Glutamatergic neuron (in vitro differentiated cells): Measurements from ENCODE around the gene MAP2K2. TPM values are rescaled to one million over a fixed set of nuclear protein-coding genes. Genes with fewer than 3 reads are reported as not detected.

Source experiments
- DNase-seq: peaks from one replicate; pipeline ENCODE4 v3.0.0; 2022
- H3K27ac Mint-ChIP-seq: one replicate; pipeline ENCODE4 v1.8.0; 2020; ENCODE audit warnings: mild to moderate bottlenecking, mixed read lengths, inconsistent platforms; ENCODE audit not compliant: unreplicated experiment
- H3K27me3 Mint-ChIP-seq: one replicate; pipeline ENCODE4 v1.8.0; 2020; ENCODE audit warnings: mild to moderate bottlenecking, moderate library complexity, mixed read lengths, inconsistent platforms; ENCODE audit not compliant: unreplicated experiment
- H3K36me3 Mint-ChIP-seq: one replicate; pipeline ENCODE4 v1.8.0; 2020; ENCODE audit warnings: mild to moderate bottlenecking, mixed read lengths, inconsistent platforms; ENCODE audit not compliant: unreplicated experiment
- H3K4me1 Mint-ChIP-seq: one replicate; pipeline ENCODE4 v1.8.0; 2020; ENCODE audit warnings: mild to moderate bottlenecking, low read depth, mixed read lengths, inconsistent platforms; ENCODE audit not compliant: unreplicated experiment
- H3K4me3 Mint-ChIP-seq: one replicate; pipeline ENCODE4 v1.8.0; 2020; ENCODE audit warnings: mild to moderate bottlenecking, mixed read lengths, inconsistent platforms; ENCODE audit not compliant: unreplicated experiment
- H3K9me3 Mint-ChIP-seq: one replicate; pipeline ENCODE4 v1.8.0; 2020; ENCODE audit warnings: mild to moderate bottlenecking, moderate library complexity, mixed read lengths, inconsistent platforms; ENCODE audit not compliant: unreplicated experiment
- total RNA-seq: library from RNA; stranded (reverse); fragmentation: NEBNext Ultra II Directional; extraction: Animal tissue kit (Norgen Biotek cat#: 25700); gene quantifications from one replicate; pipeline ENCODE4 v1.2.1, GENCODE V29; 2021; ENCODE audit not compliant: unreplicated experiment
- TF ChIP-seq, protein P1 (sequence below): fragments of 200-600 bp; sonication (generic); IDR thresholded peaks from one replicate; pipeline ENCODE4 v1.5.0; 2021; ENCODE audit not compliant: partially characterized antibody, unreplicated experiment

Gene MAP2K2
- total RNA-seq, 1 donor from 2014 or later: 148 TPM

DNA sequence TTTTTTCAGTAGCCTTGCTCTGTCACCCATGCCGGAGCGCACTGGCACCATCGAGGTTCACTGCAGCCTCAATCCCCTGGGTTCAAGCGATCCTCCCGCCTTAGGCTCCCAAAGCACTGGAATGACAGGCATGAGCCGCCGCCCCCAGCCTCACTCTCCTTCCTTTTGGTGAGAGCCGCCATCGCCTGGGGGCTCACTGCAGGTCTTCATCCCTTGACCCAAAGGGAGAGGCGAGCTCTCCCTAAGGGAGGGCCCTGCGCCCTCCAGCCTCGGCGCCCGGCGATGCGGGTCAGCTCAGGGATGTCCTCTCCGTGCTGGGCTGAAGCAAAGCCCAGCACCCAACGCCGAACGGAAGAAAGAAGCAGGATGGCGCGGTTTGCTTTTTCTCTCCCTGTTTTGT, 34.0 kb downstream of the MAP2K2 start:
- DNase-seq: no peak
- Mint-ChIP-seq H3K4me1 (no peaks in the 10 kb centered on the region), H3K9me3 (peaks cover 4% of the 10 kb centered on the region), H3K4me3 (no peak overlapping the region), H3K36me3 (no peaks in the 10 kb centered on the region), H3K27ac (no peak overlapping the region), H3K27me3 (peaks cover 2% of the 10 kb centered on the region)
- TF ChIP-seq, protein P1, sequence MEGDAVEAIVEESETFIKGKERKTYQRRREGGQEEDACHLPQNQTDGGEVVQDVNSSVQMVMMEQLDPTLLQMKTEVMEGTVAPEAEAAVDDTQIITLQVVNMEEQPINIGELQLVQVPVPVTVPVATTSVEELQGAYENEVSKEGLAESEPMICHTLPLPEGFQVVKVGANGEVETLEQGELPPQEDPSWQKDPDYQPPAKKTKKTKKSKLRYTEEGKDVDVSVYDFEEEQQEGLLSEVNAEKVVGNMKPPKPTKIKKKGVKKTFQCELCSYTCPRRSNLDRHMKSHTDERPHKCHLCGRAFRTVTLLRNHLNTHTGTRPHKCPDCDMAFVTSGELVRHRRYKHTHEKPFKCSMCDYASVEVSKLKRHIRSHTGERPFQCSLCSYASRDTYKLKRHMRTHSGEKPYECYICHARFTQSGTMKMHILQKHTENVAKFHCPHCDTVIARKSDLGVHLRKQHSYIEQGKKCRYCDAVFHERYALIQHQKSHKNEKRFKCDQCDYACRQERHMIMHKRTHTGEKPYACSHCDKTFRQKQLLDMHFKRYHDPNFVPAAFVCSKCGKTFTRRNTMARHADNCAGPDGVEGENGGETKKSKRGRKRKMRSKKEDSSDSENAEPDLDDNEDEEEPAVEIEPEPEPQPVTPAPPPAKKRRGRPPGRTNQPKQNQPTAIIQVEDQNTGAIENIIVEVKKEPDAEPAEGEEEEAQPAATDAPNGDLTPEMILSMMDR: no peak

DNA sequence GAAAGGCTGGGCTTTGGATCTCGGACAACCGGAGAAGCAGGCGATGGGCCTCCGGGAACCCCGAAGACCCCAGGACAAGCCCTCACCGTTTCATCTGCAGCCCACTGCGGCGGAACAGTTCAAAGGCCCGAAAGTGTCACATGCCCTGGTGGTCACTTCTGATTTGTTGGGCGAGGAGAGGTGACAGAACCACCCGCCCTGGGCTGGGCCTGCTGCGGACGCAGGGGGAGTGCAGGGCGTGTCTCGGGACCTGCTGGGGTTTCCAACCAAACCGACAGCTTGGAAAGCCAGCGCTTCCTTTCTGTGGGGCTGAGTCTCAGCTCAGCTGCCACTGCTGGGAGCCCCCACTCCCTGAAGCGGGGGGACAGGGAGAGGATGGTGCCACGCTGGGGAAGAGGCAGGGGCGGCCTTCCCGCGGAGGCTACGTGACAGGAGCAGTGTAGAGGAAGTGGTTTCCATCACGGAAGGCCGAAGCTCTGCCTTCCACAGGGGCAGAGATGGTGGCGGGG, 34.5 kb downstream of the MAP2K2 start:
- Mint-ChIP-seq H3K36me3 (no peaks in the 10 kb centered on the region), H3K4me3 (no peak overlapping the region), H3K27me3 (peaks cover 5% of the 10 kb centered on the region), H3K27ac (no peak overlapping the region), H3K9me3 (peaks cover 4% of the 10 kb centered on the region), H3K4me1 (no peaks in the 10 kb centered on the region)
- no peak for DNase-seq
- TF ChIP-seq, protein P1: no peak

GRCh38 chr19:4088975-4089374, 34.9 kb downstream of the MAP2K2 start:
- Mint-ChIP-seq H3K36me3 (no peaks in the 10 kb centered on the region), H3K4me1 (no peaks in the 10 kb centered on the region), H3K4me3 (no peak overlapping the region), H3K9me3 (peaks cover 4% of the 10 kb centered on the region), H3K27ac (no peak overlapping the region), H3K27me3 (peaks cover 5% of the 10 kb centered on the region)
- DNase-seq: no peak
- TF ChIP-seq, protein P1: no peak

DNA sequence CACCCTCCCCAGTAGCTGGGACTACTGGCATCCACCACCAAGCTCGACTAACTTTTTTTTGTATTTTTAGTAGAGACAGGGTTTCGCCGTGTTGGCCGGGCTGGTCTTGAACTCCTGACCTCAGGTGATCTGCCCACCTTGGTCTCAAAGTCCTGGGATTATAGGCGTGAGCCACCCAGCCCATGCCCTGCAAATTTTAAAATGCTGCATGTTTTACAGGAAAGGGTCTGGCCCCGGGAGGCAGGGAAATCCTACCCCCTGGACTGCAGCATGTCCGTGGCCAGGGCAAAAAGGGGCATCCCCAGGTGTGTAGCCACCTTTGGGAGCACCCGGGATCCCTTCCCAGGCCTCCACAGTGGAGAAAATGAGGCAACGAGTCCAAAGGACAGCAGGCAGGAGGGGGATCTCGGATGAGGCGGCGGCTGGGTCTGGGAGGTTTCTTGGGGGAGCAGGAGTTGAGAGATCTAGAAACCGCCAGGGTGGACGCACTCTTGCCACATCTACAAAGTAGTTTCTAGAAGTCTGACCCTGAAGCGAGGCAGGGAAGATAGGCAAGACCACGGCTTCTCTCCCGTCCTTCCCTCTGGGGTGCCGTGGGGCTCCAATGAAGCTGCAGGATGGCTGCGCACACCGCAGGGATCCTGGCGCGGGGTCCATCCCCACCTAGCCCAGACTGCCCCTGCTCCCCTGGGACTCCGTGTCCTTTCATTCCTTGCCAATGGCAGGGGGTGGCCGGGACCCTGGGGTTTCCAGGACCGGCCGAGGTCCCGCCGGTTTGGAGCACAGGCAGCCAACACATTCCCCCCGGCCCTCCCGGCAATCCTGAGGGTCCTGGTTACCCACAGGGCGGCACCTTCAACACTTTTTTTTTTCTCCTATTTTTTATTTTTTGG, 35.9 kb downstream of the MAP2K2 start:
- Mint-ChIP-seq H3K4me1 (no peaks in the 10 kb centered on the region), H3K9me3 (peaks cover 2% of the 10 kb centered on the region), H3K27ac (no peak overlapping the region), H3K4me3 (no peak overlapping the region), H3K27me3 (peaks cover 5% of the 10 kb centered on the region), H3K36me3 (no peaks in the 10 kb centered on the region)
- TF ChIP-seq, protein P1: no peak
- no peak for DNase-seq

GRCh38 chr19:4086411-4086867, 37.5 kb downstream of the MAP2K2 start:
- TF ChIP-seq, protein P1: no peak
- Mint-ChIP-seq H3K4me3 (no peak overlapping the region), H3K27ac (no peak overlapping the region), H3K4me1 (no peaks in the 10 kb centered on the region), H3K36me3 (no peaks in the 10 kb centered on the region), H3K9me3 (peaks cover 2% of the 10 kb centered on the region), H3K27me3 (peaks cover 5% of the 10 kb centered on the region)
- no peak for DNase-seq
